Psoas muscle (tissue), 8 donors: ENCODE measurements around the gene MBOAT7. TPM values are rescaled to one million over a fixed set of nuclear protein-coding genes. Genes with fewer than 3 reads are reported as not detected.
"Not testable (repeated sequence)": the region's sequence is repeated elsewhere in the genome, so short reads cannot be mapped to it uniquely, and the experiment has no call there.

Experiments used
- ATAC-seq, 4 donors: fragments of 200-7000 bp; cut with Tn5 transposase; one replicate each; pipeline ENCODE4 v1.9.1; 2020; ENCODE audit warnings: moderate library complexity in 3 of 4, mild to moderate bottlenecking in 2 of 4
- DNase-seq, 2 donors: peaks; one replicate each; pipeline ENCODE4 v3.0.0-alpha.2; 2020
- H3K27ac ChIP-seq: fragments of 200-600 bp; one replicate; pipeline ENCODE4 v1.8.0; 2022
- H3K27me3 ChIP-seq, 3 donors: fragments of 200-600 bp in 1 of 3; one replicate each; pipeline versions ENCODE4 v1.6.1 to v1.8.0; 2013 to 2022; ENCODE audit warnings: low read length in 2 of 3, mild to moderate bottlenecking in 2 of 3, moderate library complexity in 1 of 3; ENCODE audit not compliant: insufficient read depth in 3 of 3
- H3K36me3 ChIP-seq, 2 donors: fragments of 200-600 bp in 1 of 2; one replicate each; pipeline versions ENCODE4 v1.6.1 to v1.8.0; 2013 to 2022; ENCODE audit warnings: low read depth in 1 of 2, mild to moderate bottlenecking in 1 of 2, moderate library complexity in 1 of 2; ENCODE audit not compliant: insufficient read depth in 1 of 2
- H3K4me1 ChIP-seq: fragments of 200-600 bp; one replicate; pipeline ENCODE4 v1.8.0; 2022
- H3K4me3 ChIP-seq: fragments of 200-600 bp; one replicate; pipeline ENCODE4 v1.8.0; 2022; ENCODE audit warnings: mild to moderate bottlenecking
- H3K9me3 ChIP-seq: fragments of 200-600 bp; one replicate; pipeline ENCODE4 v1.8.0; 2022
- CTCF ChIP-seq: fragments of 200-600 bp; IDR thresholded peaks from one replicate; pipeline ENCODE4 v1.8.0; 2022; ENCODE audit warnings: antibody characterized with exemption
- WGBS, 3 donors: extraction: QIAGEN DNeasy Blood & Tissue Kit; methylation state at CpG; one replicate each; pipeline versions ENCODE4 v1.1.6 to v1.1.7; 2013; 5-methylcytosine and 5-hydroxymethylcytosine counted together
- intact Hi-C, 2 donors: fragments of 100-400 bp; cut with DNase I; formaldehyde crosslinking; loops; one replicate each; pipeline versions ENCODE4 v1.11.0 to v1.14.2; 2022
- polyA plus RNA-seq, 3 donors: library from polyadenylated mRNA; stranded (reverse); fragments of 200-250 nt; gene quantifications; one replicate each; pipeline ENCODE4 v1.2.3, GENCODE V29; 2013
- total RNA-seq, 4 donors: library from RNA; stranded (reverse); fragmentation: NEBNext Ultra II Directional in 2 of 4; extraction: Animal tissue kit (Norgen Biotek cat#: 25700) in 2 of 4; gene quantifications; one replicate each; pipeline versions ENCODE4 v1.2.1 to v1.2.4, GENCODE V29; 2021 to 2023
- donor health status: healthy with polysubstance abuse.
- donor health status: DM: no; HTN: no; CAD: no; lungs with moderate emphysema.
- donor health status: Bipolar disorder and iron deficiency.
- donor health status: healthy.
- donor health status: DM: yes; HTN: yes; CAD: no.
- donor health status: DM: no; HTN: no; CAD: no.
- donor health status: DM: no; HTN: no; CAD: no.
- donor health status: DM: yes; HTN: yes; CAD: no.

Gene MBOAT7
- total and polyA plus RNA-seq, 7 donors: 6.2 to 17.8 (median 10.1) TPM

- DNase-seq (no peak), ATAC-seq (no peak)
- no peaks in the 10 kb centered on the region for H3K4me1 ChIP-seq
- intact Hi-C loops: no loop called here
- H3K27ac ChIP-seq: no peak overlapping the region
- H3K9me3 ChIP-seq: no peaks in the 10 kb centered on the region
- no peak for TF ChIP-seq CTCF
- H3K36me3 ChIP-seq: no peaks in the 10 kb centered on the region
- WGBS, 3 donors: 61 to 67% (median 63%) methylated on average over 24 to 25 of the region's 25 CpGs
- no peak overlapping the region for H3K4me3 ChIP-seq
- H3K27me3 ChIP-seq: peaks cover 0 to 18% (median 8%) of the 10 kb centered on the region in 3 donors
Observed at GRCh38 chr19:54173951-54174834, 15.2 kb downstream of the MBOAT7 start.

GRCh38 chr19:54173359-54173699, 16.1 kb downstream of the MBOAT7 start:
- intact Hi-C loops: no loop called here

GRCh38 chr19:54172471-54173358, 16.7 kb downstream of the MBOAT7 start, which contains the start of gene TMC4:
Gene TMC4, minus strand, starts transcription at chr19:54173160. Its CDS starts 43 bp downstream, at chr19:54173117.
- no peaks in the 10 kb centered on the region for H3K36me3 ChIP-seq
- H3K27ac ChIP-seq: no peak within 1 kb of the TSS
- H3K27me3 ChIP-seq: peaks cover 0 to 18% (median 8%) of the 10 kb centered on the region in 3 donors
- 10 to 14% (median 12%) methylated on average over 13 of the region's 13 CpGs for WGBS, 3 donors
- DNase-seq: no peak
- peak within 1 kb of the TSS; percentile 29 for H3K4me3 ChIP-seq
- no peak for ATAC-seq
- TF ChIP-seq CTCF: no peak
- H3K4me1 ChIP-seq: no peaks in the 10 kb centered on the region
- no peaks in the 10 kb centered on the region for H3K9me3 ChIP-seq
- intact Hi-C loops: no loop called here

More at GRCh38 chr19:54173359-54173699, 16.1 kb downstream of the MBOAT7 start:
- no peaks in the 10 kb centered on the region for H3K36me3 ChIP-seq
- ATAC-seq: no peak
- WGBS, 3 donors: 29 to 40% (median 37%) methylated on average over 14 to 15 of the region's 15 CpGs
- no peaks in the 10 kb centered on the region for H3K4me1 ChIP-seq
- no peak for DNase-seq
- no peaks in the 10 kb centered on the region for H3K9me3 ChIP-seq
- no peak overlapping the region for H3K27ac ChIP-seq
- no peak for TF ChIP-seq CTCF
- H3K4me3 ChIP-seq: peak overlapping the region; percentile 29
- peaks cover 0 to 18% (median 8%) of the 10 kb centered on the region in 3 donors for H3K27me3 ChIP-seq

GRCh38 chr19:54171736-54172431, 17.5 kb downstream of the MBOAT7 start:
- intact Hi-C loops, H3K27ac ChIP-seq, H3K9me3 ChIP-seq, H3K36me3 ChIP-seq, H3K4me1 ChIP-seq, DNase-seq, H3K4me3 ChIP-seq, ATAC-seq: not testable (repeated sequence)
- WGBS, 3 donors: 68 to 75% (median 70%) methylated on average over 15 to 19 of the region's 23 CpGs
- H3K27me3 ChIP-seq: peaks cover 0 to 21% (median 8%) of the 10 kb centered on the region in 3 donors
